Spleen (tissue), 7 donors: ENCODE results near the gene PELI2.

ENCODE experiments used
- CTCF ChIP-seq, 11 experiments: fragments of 200-600 bp in 7 of 11; fragments of 450-650 bp in 4 of 11; sonication (generic) in 4 of 11; IDR thresholded peaks in 8 of 11; conservative IDR thresholded peaks in 3 of 11; 1 replicate in 7 of 11; 2 replicates in 4 of 11; pipeline versions ENCODE4 v1.4.0 to v1.8.0; 2016 to 2021; ENCODE audit warnings: antibody characterized with exemption in 11 of 11, inconsistent platforms in 4 of 11, mild to moderate bottlenecking in 1 of 11
- POLR2A ChIP-seq, 3 donors: fragments of 450-650 bp; IDR thresholded peaks; one replicate each; pipeline ENCODE4 v1.5.1; 2017; ENCODE audit warnings: antibody characterized with exemption in 3 of 3, mild to moderate bottlenecking in 1 of 3
- POLR2AphosphoS5 ChIP-seq, 3 donors: sonication (generic); formaldehyde crosslinking; IDR thresholded peaks; one replicate each; pipeline ENCODE4 v1.5.1; 2017; ENCODE audit warnings: antibody characterized with exemption in 3 of 3
- donor health status: DM: no; HTN: no; CAD: no; lungs with moderate emphysema.
- donor health status: DM: no; HTN: no; CAD: no.
- donor health status: DM: no; HTN: no; CAD: no.

- TF ChIP-seq POLR2A (IDR thresholded peaks at IDR 0.05) (no peak), CTCF (IDR thresholded peaks at IDR 0.05 in 8 of 11, conservative IDR thresholded peaks at IDR 0.05 in 3 of 11) (no peak), POLR2AphosphoS5 (IDR thresholded peaks at IDR 0.05) (no peak)
These were observed 26.0 kb downstream of the PELI2 start for GRCh38 chr14:56144176-56144575.
